H1 (cell line): Measurements from ENCODE around the gene PCDHA13. TPM values are rescaled to one million over a fixed set of nuclear protein-coding genes. Genes with fewer than 3 reads are reported as not detected.
"Not testable (repeated sequence)": the region's sequence is repeated elsewhere in the genome, so short reads cannot be mapped to it uniquely, and the experiment has no call there.

Source experiments
- CTCF ChIA-PET: fragments of 300-600 bp; sonication (Branson Sonifier 250); formaldehyde crosslinking; loops from one replicate; lab custom pipeline; 2021; ENCODE audit not compliant: partially characterized antibody; lab: Charles Lee
- POLR2A ChIA-PET: fragments of 300-600 bp; sonication (Branson Sonifier 250); formaldehyde crosslinking; loops from one replicate; lab custom pipeline; 2021; ENCODE audit warnings: inconsistent platforms; ENCODE audit not compliant: partially characterized antibody; lab: Charles Lee
- DNase-seq, 2 experiments: peaks; one replicate each; pipeline versions ENCODE4 v3.0.0 to v3.0.0-alpha.2; 2010 to 2022; ENCODE audit warnings: low spot score in 2 of 2, low read depth in 1 of 2, mixed read lengths in 1 of 2
- FAIRE-seq: peaks from 2 replicates; lab custom pipeline; 2011; peaks lifted over from hg19 to GRCh38; lab: Jason Lieb, UNC
- H2AFZ ChIP-seq: 2 replicates; pipeline ENCODE4 v1.8.1; 2012; ENCODE audit warnings: low read length, inconsistent platforms
- H2AK5ac ChIP-seq: 2 replicates; pipeline ENCODE4 v1.6.1; 2013; ENCODE audit warnings: low read depth, low read length
- H2BK120ac ChIP-seq: replicated peaks from 2 replicates; pipeline ENCODE3; 2013; ENCODE audit warnings: low read depth, low read length, inconsistent platforms
- H2BK12ac ChIP-seq: 2 replicates; pipeline ENCODE4 v1.6.1; 2013; ENCODE audit warnings: low read depth, low read length
- H2BK15ac ChIP-seq: 2 replicates; pipeline ENCODE4 v1.6.1; 2013; ENCODE audit warnings: low read length
- H2BK20ac ChIP-seq: 2 replicates; pipeline ENCODE4 v1.6.1; 2013; ENCODE audit warnings: low read length
- H2BK5ac ChIP-seq: 2 replicates; pipeline ENCODE4 v1.6.1; 2013; ENCODE audit warnings: low read depth, low read length
- H3K14ac ChIP-seq: 2 replicates; pipeline ENCODE4 v1.6.1; 2013; ENCODE audit warnings: inconsistent platforms; ENCODE audit not compliant: insufficient read length
- H3K18ac ChIP-seq: 2 replicates; pipeline ENCODE4 v1.6.1; 2013; ENCODE audit warnings: low read length; ENCODE audit errors: extremely low read depth
- H3K23ac ChIP-seq: 2 replicates; pipeline ENCODE4 v1.6.1; 2013; ENCODE audit warnings: inconsistent platforms; ENCODE audit not compliant: insufficient read length
- H3K23me2 ChIP-seq: 2 replicates; pipeline ENCODE4 v1.6.1; 2013; ENCODE audit warnings: low read depth, low read length
- H3K27ac ChIP-seq: 2 replicates; pipeline ENCODE4 v1.6.1; 2011; ENCODE audit warnings: low read depth, low read length, inconsistent platforms
- H3K27me3 ChIP-seq, 4 experiments: replicated peaks in 1 of 4; 1 replicate in 1 of 4; 2 replicates in 3 of 4; pipeline versions ENCODE4 v1.6.1 to v1.8.1; 2011 to 2013; ENCODE audit warnings: low read length in 3 of 4, mild to moderate bottlenecking in 3 of 4, inconsistent platforms in 2 of 4, mixed read lengths in 2 of 4, moderate library complexity in 1 of 4; ENCODE audit not compliant: control insufficient read depth in 3 of 4, insufficient read depth in 3 of 4; ENCODE audit errors: extremely low read depth in 1 of 4
- H3K36me3 ChIP-seq, 4 experiments: 2 replicates each; pipeline versions ENCODE4 v1.6.1 to v1.8.1; 2011 to 2013; ENCODE audit warnings: mild to moderate bottlenecking in 4 of 4, low read length in 3 of 4, moderate library complexity in 2 of 4, control low read depth in 1 of 4, inconsistent platforms in 1 of 4; ENCODE audit not compliant: insufficient read depth in 4 of 4, control insufficient read depth in 2 of 4
- H3K4ac ChIP-seq: replicated peaks from 2 replicates; pipeline ENCODE3; 2013; ENCODE audit warnings: low read length, low read depth, mixed read lengths, inconsistent platforms; ENCODE audit not compliant: insufficient read length
- H3K4me1 ChIP-seq, 4 experiments: replicated peaks in 1 of 4; 1 replicate in 1 of 4; 2 replicates in 3 of 4; pipeline versions ENCODE4 v1.6.1 to v1.8.1; 2011 to 2013; ENCODE audit warnings: low read length in 3 of 4, inconsistent platforms in 2 of 4, mixed read lengths in 1 of 4; ENCODE audit not compliant: insufficient read depth in 4 of 4, control insufficient read depth in 3 of 4
- H3K4me2 ChIP-seq, 2 experiments: 2 replicates each; pipeline versions ENCODE4 v1.6.1 to v1.8.1; 2011 to 2013; ENCODE audit warnings: low read depth in 2 of 2, low read length in 2 of 2, control low read depth in 1 of 2, inconsistent platforms in 1 of 2, mild to moderate bottlenecking in 1 of 2; ENCODE audit not compliant: insufficient read depth in 1 of 2
- H3K4me3 ChIP-seq, 4 experiments: fragments of 200-600, 300-600 bp in 1 of 4; sonication (generic), shearing (Covaris generic), sonication (Bioruptor Twin) in 1 of 4; 2 replicates each; pipeline versions ENCODE4 v1.5.1 to v1.8.1; 2011 to 2016; ENCODE audit warnings: low read length in 4 of 4, low read depth in 3 of 4, control low read depth in 2 of 4, inconsistent platforms in 2 of 4, mild to moderate bottlenecking in 2 of 4, mixed read lengths in 1 of 4, moderate library complexity in 1 of 4; ENCODE audit not compliant: insufficient read depth in 2 of 4; ENCODE audit errors: extremely low read depth in 1 of 4
- H3K56ac ChIP-seq: replicated peaks from 2 replicates; pipeline ENCODE3; 2013; ENCODE audit warnings: low read depth, mild to moderate bottlenecking, mixed read lengths, low read length, inconsistent platforms; ENCODE audit not compliant: insufficient read length
- H3K79me1 ChIP-seq: 2 replicates; pipeline ENCODE4 v1.6.1; 2013; ENCODE audit warnings: low read depth, low read length, control low read depth
- H3K79me2 ChIP-seq, 2 experiments: 2 replicates each; pipeline versions ENCODE4 v1.6.1 to v1.8.1; 2012 to 2013; ENCODE audit warnings: low read length in 2 of 2, mild to moderate bottlenecking in 2 of 2, inconsistent platforms in 1 of 2; ENCODE audit not compliant: insufficient read depth in 2 of 2, control insufficient read depth in 1 of 2
- H3K9ac ChIP-seq, 4 experiments: replicated peaks in 1 of 4; 1 replicate in 1 of 4; 2 replicates in 3 of 4; pipeline versions ENCODE4 v1.6.1 to v1.8.1; 2011 to 2013; ENCODE audit warnings: low read depth in 3 of 4, low read length in 3 of 4, control low read depth in 2 of 4, mild to moderate bottlenecking in 2 of 4, moderate library complexity in 2 of 4, inconsistent platforms in 1 of 4; ENCODE audit errors: extremely low read depth in 1 of 4
- H3K9me3 ChIP-seq, 2 experiments: 2 replicates each; pipeline versions ENCODE4 v1.6.1 to v1.8.1; 2012 to 2013; ENCODE audit warnings: mild to moderate bottlenecking in 2 of 2, moderate library complexity in 2 of 2, control low read depth in 1 of 2, inconsistent platforms in 1 of 2, low read depth in 1 of 2, low read length in 1 of 2, mixed read lengths in 1 of 2; ENCODE audit not compliant: insufficient read depth in 2 of 2
- H4K20me1 ChIP-seq, 2 experiments: replicated peaks in 1 of 2; 2 replicates each; pipeline versions ENCODE3 to v1.8.1; 2011 to 2013; ENCODE audit warnings: inconsistent platforms in 2 of 2, low read length in 2 of 2, mild to moderate bottlenecking in 1 of 2; ENCODE audit not compliant: insufficient read depth in 2 of 2, control insufficient read depth in 1 of 2
- H4K5ac ChIP-seq: 2 replicates; pipeline ENCODE4 v1.6.1; 2013; ENCODE audit warnings: low read length, low read depth, mixed read lengths, inconsistent platforms; ENCODE audit not compliant: insufficient read length
- H4K8ac ChIP-seq: 2 replicates; pipeline ENCODE4 v1.8.0; 2013; ENCODE audit warnings: mild to moderate bottlenecking, moderate library complexity, low read length, inconsistent platforms; ENCODE audit not compliant: insufficient read depth; ENCODE audit errors: extremely low read depth
- H4K91ac ChIP-seq: replicated peaks from 2 replicates; pipeline ENCODE3; 2013; ENCODE audit warnings: low read length, mixed read lengths, inconsistent platforms; ENCODE audit not compliant: insufficient read length
- WGBS, 2 experiments: shearing (Covaris generic) in 1 of 2; methylation state at CpG; one replicate each; pipeline versions ENCODE4 v1.1.6 to v1.1.7; 2013 to 2015; ENCODE audit warnings: low lambda C conversion rate in 2 of 2, mixed read lengths in 2 of 2, inconsistent platforms in 1 of 2, low coverage in 1 of 2, missing lambda C conversion rate in 1 of 2; ENCODE audit not compliant: insufficient replicate concordance in 2 of 2, insufficient coverage in 1 of 2, insufficient read length in 1 of 2; ENCODE audit errors: extremely low coverage in 1 of 2, missing lambda C conversion rate in 1 of 2; 5-methylcytosine and 5-hydroxymethylcytosine counted together
- polyA plus RNA-seq, 7 experiments: library from polyadenylated mRNA; depleted of rRNA in 3 of 7; stranded (reverse) in 5 of 7; unstranded in 2 of 7; fragments of >200 nt in 5 of 7; fragments of 200-250 nt in 2 of 7; gene quantifications; 1 replicate in 5 of 7; 2 replicates in 1 of 7; 4 replicates in 1 of 7; pipeline versions ENCODE4 v1.2.1 to v1.2.3, GENCODE V29; 2011 to 2013; ENCODE audit warnings: missing spikeins in 2 of 7, mixed read lengths in 2 of 7
- total RNA-seq: library from RNA; stranded (reverse); fragmentation: NEBNext Ultra II Directional; extraction: Animal tissue kit (Norgen Biotek cat#: 25700); gene quantifications from 2 replicates; pipeline ENCODE4 v1.2.1, GENCODE V29; 2021

The PCDHA13 gene
- total and polyA plus RNA-seq, 2 of the 8 experiments (the other 6 are each of a cell fraction or from before 2014, with no cell fraction given), result 1.2 to 1.3 TPM

DNA sequence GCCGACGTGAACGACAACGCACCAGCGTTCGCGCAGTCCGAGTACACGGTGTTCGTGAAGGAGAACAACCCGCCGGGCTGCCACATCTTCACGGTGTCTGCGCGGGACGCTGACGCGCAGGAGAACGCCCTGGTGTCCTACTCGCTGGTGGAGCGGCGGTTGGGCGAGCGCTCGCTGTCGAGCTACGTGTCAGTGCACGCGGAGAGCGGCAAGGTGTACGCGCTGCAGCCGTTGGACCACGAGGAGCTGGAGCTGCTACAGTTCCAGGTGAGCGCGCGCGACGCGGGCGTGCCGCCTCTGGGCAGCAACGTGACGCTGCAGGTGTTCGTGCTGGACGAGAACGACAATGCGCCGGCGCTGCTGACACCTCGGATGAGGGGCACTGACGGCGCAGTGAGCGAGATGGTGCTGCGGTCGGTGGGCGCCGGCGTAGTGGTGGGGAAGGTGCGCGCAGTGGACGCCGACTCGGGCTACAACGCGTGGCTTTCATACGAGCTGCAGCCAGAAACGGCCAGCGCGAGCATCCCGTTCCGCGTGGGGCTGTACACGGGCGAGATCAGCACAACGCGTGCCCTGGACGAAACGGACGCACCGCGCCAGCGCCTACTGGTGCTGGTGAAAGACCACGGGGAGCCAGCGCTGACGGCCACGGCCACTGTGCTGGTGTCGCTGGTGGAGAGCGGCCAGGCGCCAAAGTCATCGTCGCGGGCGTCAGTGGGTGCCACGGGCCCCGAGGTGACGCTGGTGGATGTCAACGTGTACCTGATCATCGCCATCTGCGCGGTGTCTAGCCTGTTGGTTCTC lies 31.9 kb upstream of the PCDHA13 start:
- H3K14ac ChIP-seq, H3K9me3 ChIP-seq: not testable (repeated sequence)

More for the DNA sequence above, 31.9 kb upstream of the PCDHA13 start:
- H2BK12ac ChIP-seq, H3K79me2 ChIP-seq, H3K4me1 ChIP-seq, DNase-seq, H3K56ac ChIP-seq, H3K9ac ChIP-seq, H3K4me2 ChIP-seq, POLR2A ChIA-PET, H3K18ac ChIP-seq, H2BK20ac ChIP-seq, H3K79me1 ChIP-seq, H2AFZ ChIP-seq, FAIRE-seq, H2BK120ac ChIP-seq, H3K27ac ChIP-seq, H2BK5ac ChIP-seq, H2AK5ac ChIP-seq, H4K8ac ChIP-seq, H4K5ac ChIP-seq, H2BK15ac ChIP-seq, H3K4ac ChIP-seq, H3K27me3 ChIP-seq, H3K23ac ChIP-seq, H3K4me3 ChIP-seq, H3K23me2 ChIP-seq, H4K91ac ChIP-seq, H4K20me1 ChIP-seq: not testable (repeated sequence)
- WGBS, 2 experiments, result 97% methylated on average over 29 of the region's 101 CpGs; no CpG with 5 or more reads in 1 of the 2 experiments
- CTCF ChIA-PET, result interaction anchor here (1.5 kb wide), 1 partner anchor 16 kb away, joined by 4 read pairs; the partner anchor contains the start of gene PCDHA7
- H3K36me3 ChIP-seq, result peaks cover 0 to 10% (median 0%) of the 10 kb centered on the region in 4 experiments; a peak in 1 of 8 replicates
